GM21526 (cell line): Measurements from ENCODE around the gene MAPK8IP1.

Source experiments
- ATAC-seq: cut with Tn5 transposase; IDR thresholded peaks from one replicate; pipeline ENCODE4 v1.9.1; 2021; ENCODE audit warnings: moderate library complexity; ENCODE audit not compliant: unreplicated experiment, low FRiP score

Gene MAPK8IP1

GRCh38 chr11:45858751-45859398, 26.6 kb upstream of the MAPK8IP1 start:
- ATAC-seq: no peak

GRCh38 chr11:45859661-45860140, 25.8 kb upstream of the MAPK8IP1 start:
- ATAC-seq: no peak

- ATAC-seq: no peak
Measured at GRCh38 chr11:45860348-45860747, 25.1 kb upstream of the MAPK8IP1 start.

GRCh38 chr11:45860764-45861510, 24.5 kb upstream of the MAPK8IP1 start:
- no peak for ATAC-seq

DNA sequence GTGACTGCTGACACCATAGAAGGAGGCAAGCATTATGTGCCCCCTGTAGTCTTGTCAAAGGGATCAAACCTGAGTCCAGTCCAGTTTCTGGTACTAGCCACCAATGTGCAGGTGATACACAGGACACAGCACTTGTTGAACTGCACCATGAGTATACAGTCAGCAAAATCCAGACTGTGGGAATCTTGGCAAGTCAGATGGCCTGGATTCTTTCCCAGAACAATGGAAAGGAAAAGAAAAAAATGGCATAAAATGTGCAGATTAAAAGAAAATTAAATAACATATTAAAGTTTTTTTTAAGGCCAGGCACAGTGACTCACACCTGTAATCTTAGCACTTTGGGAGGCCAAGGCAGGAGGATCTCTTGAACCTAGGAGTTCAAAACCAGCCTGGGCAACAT, 21.4 kb upstream of the MAPK8IP1 start:
- ATAC-seq: no peak

GRCh38 chr11:45869551-45869950, 15.9 kb upstream of the MAPK8IP1 start:
- ATAC-seq: no peak

- no peak for ATAC-seq
Measured at GRCh38 chr11:45870706-45871105, 14.7 kb upstream of the MAPK8IP1 start.

GRCh38 chr11:45871638-45872037, 13.8 kb upstream of the MAPK8IP1 start:
- ATAC-seq: no peak

GRCh38 chr11:45872651-45873356, 12.6 kb upstream of the MAPK8IP1 start:
- no peak for ATAC-seq

DNA sequence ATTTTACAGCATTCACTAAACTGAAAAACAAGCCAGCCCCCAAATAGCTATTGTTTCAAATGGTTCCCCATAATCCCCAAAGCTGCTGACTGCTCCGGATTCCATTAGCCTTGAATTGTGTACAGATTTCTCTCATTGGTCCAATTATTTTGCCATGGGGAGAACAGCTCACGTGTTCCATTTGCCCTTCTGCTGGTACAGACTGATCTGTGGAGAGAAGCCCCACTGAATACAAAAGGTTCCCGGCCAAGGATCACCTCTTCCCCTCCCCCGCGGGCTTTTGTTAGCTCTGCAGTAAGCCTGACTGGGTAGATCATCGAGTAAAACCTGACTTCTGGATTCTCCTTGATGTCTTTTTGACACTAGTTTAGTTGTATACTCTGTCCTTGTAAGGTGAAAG, 9.1 kb upstream of the MAPK8IP1 start:
- no peak for ATAC-seq

- ATAC-seq: no peak
Measured at GRCh38 chr11:45877221-45877620, 8.2 kb upstream of the MAPK8IP1 start.

DNA sequence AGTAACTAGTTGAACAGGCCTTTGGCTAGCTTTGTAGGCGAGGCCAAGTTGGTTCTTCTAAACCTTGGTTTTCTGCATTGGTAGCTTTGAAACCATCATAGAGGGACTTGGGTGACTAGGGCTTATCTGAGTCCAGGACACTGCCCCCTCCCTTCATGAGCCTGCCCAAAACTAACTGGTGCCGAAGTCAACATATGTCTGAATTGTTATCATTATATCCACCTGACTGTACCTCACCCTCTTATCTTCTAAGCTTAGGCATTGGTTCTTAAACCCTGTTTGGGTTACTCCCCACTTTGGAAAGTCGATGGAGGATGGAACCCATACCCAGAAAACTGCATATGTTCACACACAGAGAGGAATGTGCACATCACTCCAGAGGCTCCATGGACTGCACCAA, 7.6 kb upstream of the MAPK8IP1 start:
- ATAC-seq: no peak

- ATAC-seq: no peak
Measured at GRCh38 chr11:45879803-45880686, 5.4 kb upstream of the MAPK8IP1 start.

DNA sequence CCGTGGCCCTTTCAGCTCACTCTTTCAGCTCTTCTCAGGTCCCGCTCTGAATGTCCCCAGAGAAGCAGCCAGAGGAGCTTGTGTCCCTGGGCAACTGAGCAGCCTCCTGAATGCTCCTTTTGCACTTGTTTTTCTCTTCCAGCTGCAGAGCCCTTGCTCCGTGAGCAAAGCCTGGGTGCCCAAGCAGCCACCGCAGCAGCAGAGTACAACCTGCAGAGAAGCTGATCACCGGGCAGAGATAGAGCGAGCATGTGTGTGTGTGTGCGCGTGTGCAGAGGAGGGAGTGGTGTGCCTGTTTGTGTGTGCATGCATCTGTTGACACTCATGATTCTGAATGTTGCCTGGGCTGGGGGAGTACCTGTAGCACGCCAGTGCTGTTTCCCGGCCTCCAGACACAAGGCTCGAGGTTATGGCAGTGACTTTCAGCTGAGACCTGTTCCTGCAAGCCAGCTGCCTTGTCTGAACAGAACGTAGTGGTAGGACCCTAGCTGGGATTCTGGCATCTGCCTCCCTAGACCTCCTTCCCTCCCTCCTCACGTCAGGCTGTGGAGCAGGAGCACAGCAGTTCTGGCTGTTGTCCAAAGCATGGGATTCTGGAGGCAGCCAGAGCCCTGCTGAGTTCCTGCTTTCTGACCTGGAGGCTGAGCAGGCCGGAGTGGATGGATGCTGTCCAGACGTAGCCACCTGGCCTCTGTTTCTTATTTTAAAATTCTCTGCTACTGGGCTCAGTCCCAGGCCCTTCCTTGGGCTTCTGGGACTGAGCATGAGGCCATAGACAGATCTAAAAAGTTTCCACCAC, 4.5 kb upstream of the MAPK8IP1 start:
- ATAC-seq: no peak

DNA sequence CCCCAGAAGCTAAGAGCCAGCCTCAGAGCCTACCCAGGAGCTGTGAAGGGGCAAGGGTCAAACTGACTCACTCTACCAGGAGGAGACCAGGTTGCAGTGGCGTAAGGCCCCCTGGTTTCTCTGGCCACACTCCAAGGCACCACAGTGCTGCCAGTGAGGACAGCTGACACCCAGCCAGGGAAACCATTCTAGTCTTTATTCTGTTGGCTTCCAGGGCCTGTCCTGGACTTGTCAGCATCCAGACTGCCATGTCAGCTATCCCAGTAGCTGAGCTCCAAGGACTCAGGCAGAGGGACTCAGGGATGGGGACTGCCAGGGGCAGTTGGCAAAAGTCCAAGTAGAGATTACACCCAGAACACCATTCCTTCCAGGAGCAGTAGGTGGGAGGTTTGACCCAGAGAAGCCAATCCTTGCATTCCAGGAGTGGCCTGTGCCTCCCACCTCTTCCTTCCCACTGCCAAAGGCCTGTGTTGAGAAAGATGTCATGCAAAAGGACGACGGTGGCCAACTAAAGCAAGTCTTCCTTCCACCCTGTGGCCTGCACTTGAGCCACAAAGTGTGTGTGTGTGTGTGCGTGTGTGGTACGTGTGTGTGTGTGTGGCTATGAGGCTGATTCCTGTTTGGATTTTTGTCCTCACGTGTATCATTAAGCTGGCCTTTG, 3.6 kb upstream of the MAPK8IP1 start:
- no peak for ATAC-seq

GRCh38 chr11:45884596-45885185, 760 bp upstream of the MAPK8IP1 start:
- no peak for ATAC-seq

DNA sequence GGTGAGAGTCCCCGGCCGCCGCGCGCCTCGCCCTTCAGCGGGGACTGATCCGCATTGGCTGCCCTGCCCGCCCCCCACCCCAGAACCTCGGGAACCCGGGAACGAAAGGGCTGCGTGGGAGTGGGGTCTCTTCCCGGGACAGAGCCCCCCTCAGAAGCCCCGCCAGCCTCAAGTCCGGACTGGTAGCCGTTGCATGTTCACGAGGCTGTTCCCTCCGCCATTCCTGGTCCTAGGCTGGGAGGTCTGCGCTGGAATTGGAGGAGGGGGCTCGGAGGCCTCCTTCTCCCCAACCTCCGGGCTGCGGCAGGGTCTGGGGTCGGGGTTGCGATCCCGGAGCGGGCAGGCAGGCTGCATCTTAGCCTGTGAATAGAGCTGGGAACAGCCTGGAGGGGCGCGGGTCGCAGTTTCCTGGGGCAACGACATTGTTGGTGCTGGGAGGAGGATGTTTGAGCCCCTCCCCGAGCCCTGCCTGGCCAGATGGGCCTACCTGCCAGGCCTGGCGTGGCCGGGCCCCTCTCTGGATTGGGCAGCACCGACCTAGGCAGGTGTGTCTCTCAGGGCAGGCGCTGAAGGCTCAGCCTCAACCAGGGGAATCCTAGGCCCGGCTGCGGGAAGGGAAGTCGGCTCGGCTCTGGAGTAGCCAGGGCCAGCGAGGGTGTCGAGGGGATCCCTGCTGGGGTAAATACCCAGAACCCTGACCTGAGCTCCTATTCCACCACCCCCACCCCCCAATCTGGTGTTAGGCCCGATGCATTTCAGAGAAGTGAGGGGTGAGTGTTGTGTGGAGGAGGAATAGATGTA, 670 bp downstream of the MAPK8IP1 start:
- ATAC-seq: no peak
